GM19438 (cell line): ENCODE measurements around the gene CENPM.
A peak's percentile ranks its signal among the peaks of the same experiment; 100 is the strongest.

ENCODE experiments used
- ATAC-seq: cut with Tn5 transposase; IDR thresholded peaks from one replicate; pipeline ENCODE4 v1.9.1; 2021; ENCODE audit warnings: low read depth; ENCODE audit not compliant: unreplicated experiment

CENPM gene, protein sequence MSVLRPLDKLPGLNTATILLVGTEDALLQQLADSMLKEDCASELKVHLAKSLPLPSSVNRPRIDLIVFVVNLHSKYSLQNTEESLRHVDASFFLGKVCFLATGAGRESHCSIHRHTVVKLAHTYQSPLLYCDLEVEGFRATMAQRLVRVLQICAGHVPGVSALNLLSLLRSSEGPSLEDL

DNA sequence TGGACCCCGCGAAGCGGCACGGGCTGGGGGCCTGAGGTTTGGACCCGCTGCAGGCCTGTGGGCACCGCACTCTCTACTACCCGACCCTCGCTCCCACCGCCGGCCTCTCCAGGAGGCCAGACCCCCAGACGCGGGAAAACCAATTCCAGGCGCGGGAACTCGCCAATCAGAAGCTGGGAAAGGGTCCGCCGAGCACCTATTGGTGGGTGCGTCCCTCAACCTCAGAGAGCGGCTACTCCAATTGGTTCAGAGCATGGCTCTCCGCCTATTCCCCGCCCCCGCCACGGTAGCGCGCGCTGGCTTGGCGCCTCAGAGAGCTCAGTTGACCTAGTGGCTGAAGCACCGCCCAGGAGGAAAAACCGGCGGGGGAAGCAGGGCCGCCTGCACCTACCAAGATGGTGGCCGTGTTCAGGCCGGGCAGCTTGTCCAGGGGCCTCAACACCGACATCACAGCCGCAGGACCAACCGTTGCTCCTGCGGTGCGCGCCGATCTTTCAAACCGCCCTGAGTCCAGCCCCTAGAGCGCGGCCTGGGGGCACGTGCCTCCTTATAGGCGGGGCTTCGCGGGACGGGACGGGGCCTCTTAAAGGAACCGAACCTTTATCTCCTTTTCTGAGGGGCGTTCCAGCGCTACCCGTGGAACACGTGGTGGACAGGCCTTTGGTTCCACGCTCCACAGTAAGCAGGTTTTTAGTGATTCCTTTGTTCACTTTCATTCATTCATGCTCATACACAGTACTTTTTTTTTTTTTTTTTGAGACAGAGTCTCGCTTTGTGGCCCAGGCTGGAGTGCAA, at the start of gene CENPM:
Gene CENPM, minus strand, starts transcription at position 524 of the 795 bp plus-strand sequence. Its CDS starts 76 bp downstream, at position 448.
- peak; percentile 67 for ATAC-seq

DNA sequence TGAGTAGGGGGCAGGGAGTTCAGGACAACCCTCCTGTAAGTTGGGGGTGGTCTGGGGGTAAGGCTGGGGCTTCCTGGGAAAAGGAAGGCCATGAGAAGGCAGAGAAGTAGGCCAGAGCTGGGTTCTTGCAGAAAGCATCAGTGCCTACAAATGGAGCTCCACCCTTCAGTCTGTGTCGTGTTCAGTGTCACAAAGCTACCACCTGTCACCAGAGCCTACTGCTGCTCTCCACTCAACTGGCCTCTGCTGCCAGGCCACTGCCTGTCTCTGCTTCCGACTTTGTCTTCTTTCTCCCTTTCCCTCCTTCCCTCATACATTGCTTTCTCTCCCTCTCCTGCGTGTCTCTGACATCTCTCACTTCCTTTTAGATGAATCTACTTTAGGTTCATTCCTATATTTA, 48.3 kb upstream of the CENPM start:
- no peak for ATAC-seq

DNA sequence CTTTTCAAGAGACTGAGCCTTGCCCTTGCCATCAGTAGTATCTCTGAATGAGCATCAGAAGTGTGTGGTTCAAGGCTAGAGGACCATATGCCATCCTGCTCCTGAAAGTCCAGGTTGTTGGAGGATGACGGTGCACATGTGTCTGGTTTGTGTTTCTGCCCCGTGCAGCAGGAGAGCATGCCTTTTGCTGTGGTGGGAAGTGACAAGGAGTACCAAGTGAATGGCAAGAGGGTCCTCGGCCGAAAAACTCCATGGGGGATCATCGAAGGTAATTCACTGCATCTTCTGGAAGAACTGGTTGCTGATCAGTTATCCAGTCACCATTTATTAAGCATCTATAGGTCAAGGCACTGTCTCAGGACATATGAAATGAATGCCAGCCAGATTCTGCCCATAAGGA, 45.5 kb upstream of the CENPM start:
- ATAC-seq, result no peak

DNA sequence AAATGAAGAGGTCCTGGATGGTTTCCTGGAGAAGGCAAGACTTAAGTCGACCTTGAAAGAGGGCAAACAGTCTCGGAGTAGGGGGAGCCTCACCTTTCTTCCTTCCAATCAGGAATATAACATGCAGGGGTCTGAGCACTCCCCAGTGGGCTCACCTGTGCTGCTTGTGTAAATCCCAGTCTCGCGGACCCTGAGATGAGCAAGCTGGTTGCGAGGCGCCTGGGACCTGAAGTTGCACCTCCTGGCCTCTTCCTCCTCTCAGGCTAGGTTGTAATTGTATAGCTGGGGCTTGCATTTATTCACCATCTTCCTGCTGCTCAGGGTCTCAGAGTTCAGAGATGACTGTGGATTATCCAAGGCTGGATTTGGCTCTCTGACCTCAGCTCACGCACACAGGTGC, 44.2 kb upstream of the CENPM start:
- ATAC-seq, result no peak

DNA sequence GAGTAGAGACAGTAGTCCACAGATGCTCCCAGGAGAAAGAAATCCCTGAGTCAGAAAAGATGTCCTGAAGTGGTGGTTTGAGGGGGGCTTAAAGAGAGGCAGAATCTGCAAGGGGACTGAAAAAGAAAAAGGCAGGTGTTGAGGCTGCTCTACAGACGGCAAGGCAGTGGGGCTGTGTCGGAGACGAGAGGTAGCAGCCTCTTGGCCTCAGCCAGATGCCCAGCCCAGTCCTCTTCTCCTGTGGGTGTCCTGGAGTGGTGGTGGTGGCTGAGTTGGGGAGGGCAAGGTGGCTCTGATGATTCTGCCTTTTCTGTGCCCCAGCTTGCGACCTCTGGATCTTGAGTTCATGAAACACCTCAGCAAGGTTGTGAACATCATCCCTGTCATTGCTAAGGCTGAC, 42.3 kb upstream of the CENPM start:
- no peak for ATAC-seq

DNA sequence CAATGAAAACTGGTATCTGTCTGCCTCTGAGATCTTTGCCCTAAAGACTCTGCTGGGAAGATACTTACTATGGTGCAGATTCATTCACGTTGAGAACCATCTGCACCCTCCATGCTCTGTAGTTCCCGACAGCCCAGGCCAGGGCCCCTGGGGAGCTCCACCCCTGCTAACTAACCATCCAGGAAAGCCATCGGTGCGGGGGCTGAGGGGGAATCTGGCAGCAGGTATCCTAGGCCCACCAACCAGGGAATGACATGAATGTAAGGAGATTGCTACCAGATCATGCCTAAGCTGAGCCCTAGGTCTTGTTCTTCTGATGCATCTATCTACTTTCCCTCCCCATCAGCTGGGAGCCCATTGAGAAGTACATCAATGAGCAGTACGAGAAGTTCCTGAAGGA, 40.3 kb upstream of the CENPM start:
- no peak for ATAC-seq

DNA sequence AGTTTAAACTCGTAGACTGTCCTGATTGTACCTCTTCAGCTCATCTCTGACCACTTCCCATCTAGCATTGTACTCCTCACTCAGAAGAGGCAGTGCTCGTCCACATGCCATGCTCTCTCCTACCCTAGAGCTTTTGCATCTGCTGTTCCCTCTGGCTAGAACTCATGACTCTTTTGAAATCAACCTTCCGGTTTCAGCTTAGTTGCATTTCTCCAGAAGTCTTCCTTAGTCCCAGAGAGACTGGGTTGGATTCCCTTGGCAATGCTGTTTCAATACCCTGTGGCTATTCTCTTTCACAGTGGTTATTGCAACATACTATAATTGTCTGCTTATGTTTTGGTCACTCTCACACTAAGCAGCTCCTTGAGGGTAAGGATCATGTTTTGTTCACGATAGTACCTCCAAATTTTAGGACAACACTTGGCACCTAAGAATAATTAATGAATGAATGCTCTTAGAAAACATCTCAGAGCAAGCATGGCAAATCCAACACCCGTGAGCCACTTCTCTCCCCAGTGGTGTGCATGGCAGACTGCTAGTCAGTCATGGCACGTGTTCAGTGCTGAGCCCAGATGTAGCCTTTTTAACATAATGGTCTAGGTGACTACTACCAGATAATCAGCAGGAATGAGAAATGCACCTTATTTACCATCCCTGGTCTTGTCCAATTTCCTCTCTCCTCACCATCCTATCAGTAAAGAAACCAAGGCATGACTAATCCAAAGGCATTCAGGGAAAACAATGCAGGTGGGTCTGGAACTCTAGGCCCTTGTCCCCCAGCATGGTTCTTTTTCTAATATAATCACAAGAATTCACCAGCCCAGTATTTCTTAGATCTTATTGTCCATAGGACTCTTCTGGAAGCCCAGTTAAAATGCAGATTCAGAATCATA, 36.8 kb upstream of the CENPM start:
- ATAC-seq, result no peak

DNA sequence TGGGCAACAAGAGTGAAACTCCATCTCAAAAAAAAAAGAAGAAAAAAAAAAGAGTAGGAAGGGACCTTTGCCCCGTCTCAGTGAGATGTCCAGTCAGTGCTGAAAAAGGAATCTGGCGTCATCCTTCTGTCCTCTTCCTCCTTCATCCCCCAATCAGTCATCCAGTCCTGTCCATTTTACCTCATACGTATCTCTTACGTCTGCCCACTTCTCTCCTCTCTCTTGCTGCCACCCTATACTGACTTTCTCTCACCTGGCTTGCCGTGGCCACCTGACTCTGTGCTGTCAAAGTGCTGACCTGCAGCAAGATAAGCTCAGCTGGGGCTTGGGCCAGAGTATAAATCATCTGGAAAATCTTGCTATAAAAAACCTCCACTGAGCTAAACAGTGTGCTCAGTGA, 35.9 kb upstream of the CENPM start:
- no peak for ATAC-seq

DNA sequence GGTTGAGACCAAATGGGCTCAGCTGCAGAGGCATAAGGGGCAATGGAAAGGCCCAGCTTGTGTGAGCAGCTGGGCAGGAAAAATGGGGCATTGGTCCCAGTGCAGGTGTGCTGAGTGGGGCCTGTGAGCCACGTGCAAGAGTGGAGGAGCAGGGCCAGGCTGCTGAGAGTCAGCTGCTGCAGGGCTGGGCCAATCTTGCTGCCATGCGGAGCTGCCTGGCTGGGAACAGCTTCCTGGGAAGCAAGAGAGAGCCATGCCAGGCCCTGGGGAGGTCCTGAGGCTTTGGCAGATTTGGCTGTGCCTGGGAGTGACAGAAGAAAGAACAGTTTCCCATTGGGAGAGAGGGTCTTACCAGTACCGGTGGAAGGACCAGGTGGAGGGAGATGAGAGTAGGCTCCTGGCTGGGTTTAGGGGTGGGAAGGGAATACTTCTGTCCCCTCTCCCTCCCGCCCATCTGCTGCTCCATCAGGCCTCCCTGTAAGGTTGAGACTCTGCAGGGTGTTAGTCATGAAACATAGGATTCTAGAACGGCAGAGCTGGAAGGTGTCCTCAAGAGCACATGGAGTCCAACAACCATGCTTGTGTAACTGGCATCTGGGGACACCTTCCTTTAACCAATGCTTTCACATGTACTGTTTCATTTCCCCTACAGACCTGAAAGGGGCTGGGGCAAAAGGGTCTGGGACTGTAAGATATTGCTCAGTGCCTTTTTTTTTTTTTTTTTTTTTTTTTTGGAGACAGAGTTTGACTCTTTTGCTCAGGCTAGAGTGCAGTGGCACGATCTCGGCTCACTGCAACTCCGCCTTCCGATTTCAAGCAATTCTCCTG, 32.7 kb upstream of the CENPM start:
- ATAC-seq, result no peak

DNA sequence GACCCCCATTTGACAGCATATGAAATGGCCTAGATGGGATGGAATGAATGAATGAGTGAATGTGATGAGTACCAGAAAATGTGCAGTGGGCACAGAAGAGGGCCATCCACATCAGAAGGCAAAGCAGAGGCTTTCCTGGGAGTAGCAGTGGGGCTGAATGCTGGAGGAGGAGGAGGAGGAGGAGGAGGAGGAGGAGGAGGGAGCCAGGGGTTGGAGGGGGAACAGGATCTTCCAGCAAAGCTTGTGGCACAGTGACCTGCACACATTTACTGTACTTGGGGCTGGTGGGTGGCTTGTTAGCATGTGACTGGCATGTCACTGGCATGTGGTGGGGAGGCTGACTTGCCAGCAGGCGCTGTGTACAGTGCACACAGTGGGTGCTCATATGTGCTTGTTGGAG, 31.8 kb upstream of the CENPM start:
- ATAC-seq, result no peak

DNA sequence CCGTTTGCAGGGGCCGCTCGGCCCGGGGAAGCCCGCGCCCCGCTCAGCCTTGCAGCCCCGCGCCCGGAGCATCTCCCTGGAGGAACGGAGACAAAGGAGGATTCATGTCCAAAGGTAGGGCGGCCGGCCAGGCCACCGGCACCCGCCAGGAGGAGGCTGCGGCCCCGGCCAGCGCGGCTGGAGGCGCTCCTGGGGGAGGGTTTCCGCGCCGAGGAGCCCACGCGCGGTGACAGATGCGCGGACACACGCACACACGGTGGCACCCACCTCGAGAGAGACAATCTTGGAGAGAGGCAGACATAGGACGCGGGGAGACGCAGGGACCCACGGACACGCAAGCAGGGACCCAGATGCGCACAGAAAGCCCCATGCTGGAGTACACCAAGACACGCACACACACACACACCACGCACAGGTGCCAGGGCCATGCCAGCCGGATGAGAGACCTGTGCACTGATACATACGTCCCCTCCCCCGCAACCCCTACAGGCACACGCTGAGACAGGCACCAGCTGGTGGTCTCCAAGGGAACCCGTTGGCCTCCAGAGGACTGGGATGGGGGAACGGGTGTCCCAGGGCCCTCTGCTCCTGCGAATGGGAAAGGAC, 30.1 kb upstream of the CENPM start:
- ATAC-seq, result no peak

DNA sequence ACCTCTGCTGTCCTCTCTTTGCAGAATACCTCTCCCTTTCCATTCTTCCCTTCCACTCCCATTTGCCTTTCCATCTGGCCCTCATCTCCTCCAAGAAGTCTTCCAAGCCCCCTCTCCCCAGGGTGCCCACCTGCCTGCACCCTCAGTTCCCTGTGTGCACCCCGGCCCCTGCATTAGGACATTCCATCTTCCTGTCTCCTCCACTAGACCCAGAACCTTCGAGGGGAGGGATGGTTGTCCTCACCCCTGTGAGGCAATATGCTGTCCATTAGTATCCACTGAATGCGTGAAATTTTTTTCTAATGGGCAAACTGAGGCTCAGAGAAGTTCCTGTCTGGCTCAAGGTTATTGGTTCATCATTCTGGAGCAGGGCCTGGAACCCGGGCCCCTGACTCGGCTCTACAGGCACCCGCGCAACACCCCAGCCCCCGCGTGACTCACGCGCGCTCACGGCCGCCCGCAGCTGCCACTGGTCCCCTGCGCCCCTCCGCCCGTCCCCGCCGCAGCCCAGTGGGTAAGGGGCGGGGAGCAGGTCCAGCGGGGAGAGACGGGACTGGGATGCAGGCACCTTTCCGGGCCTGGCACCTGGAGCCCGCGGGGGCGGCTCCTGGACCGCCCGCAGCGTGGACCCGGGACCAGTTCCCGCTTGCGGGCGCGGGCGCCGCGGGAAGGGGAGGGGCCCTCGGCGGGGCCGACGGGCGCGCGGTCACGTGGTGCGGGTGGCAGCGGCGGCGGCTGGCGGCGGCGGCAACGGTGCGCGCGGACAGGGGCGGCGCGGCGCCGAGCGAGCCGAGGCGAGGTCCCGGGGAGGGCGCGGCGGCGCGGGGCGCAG, 29.3 kb upstream of the CENPM start:
- ATAC-seq, result no peak

DNA sequence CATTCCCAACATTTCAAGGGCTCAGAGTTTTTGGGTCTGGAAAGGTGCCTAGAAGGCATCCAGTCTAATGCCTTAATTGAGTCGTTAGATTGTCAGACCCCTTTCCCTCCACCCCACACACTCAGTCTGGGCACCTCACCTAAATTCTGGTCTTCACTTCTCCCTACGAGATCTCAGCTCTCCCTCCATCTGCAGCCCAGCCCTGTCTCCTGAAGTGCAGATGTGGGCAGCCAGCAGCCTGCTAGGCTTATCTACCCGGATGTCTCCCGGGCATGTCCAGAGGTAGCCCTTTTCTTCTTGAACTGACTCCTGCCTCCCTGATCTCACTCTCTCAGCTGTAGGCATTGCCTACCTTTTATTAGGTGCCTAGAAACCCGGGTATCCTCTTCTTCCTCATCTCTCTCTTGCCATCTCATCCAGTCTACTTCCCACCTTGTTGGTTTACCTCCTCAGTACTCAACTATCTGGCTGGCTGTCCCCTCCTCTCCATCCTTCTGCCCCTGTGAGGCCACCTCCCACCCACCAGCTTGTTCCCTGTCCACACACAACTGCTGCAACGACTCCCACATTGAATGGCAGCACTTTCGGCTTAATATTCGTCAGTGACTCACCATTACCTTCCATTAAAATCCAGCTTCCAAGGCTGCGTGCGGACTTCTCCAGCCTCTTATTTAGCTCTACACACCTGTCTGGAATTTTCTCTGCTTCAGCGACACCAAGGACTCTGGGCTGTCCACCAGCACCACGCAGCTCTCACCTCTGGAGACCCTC, 28.5 kb upstream of the CENPM start:
- ATAC-seq, result no peak

DNA sequence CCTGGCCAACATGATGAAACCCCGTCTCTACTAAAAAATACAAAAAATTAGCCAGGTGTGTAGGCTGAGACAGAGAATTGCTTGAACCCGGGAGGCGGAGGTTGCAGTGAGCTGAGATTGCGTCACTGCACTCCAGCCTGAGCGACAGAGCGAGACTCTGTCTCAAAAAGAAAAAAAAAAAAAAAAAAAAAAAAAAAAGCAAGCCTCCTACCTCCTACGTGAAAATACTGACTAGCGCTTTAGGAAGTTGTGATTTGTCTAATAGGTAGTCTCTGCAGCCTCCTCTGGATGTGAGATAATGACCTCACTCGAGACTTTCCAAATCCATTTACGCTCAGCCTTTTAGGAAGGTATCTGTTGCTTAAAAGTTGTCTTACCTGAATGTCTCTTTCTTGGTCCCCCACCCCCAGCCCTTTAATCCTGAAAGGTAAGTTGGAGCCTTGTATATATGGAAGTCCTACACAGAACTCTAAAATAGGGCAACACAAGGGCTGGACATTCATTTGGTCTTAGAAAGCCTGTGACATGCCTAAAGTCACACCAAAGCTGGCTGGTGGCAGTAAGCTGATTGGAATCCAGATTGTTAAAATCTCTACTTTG, 27.8 kb upstream of the CENPM start:
- no peak for ATAC-seq

DNA sequence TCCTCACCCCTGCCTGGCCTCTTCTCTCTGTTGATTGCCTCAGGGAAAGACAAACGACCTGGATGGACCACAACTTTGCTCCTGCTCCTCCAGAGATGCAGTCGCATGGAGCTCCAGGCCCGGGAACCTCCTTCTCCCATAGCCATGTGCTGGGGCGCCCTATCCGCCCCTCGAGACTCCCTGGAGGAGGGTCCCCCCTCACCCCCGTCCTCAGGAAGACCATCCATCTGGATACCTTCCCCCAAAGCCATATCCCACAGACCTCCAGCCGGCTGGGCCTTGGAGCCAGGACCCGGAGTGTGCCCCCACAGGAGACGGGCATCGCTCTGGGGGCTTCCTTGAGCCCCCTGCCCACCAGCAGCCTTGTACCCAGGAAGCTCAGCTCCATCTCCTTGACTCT, 24.5 kb upstream of the CENPM start:
- no peak for ATAC-seq

DNA sequence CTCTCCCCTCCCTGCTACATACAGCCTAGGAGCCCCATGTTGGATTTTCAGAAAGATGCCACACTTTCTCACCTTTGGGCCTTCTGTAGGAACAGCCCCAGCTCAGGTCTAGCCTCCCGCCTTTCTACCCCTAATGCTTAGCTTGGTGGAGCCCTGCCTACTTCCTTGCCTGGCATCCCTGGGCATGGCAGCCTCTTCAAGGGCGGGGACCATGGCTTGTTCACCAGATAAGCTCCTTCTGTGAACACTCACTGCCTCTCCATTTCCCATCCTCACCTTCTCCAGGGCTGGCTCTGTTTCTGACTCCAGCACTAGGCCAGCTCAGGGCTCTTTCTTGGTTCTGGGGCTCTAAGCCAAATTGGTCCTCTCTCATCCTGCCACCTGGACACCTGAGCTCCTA, 23.6 kb upstream of the CENPM start:
- ATAC-seq, result no peak

DNA sequence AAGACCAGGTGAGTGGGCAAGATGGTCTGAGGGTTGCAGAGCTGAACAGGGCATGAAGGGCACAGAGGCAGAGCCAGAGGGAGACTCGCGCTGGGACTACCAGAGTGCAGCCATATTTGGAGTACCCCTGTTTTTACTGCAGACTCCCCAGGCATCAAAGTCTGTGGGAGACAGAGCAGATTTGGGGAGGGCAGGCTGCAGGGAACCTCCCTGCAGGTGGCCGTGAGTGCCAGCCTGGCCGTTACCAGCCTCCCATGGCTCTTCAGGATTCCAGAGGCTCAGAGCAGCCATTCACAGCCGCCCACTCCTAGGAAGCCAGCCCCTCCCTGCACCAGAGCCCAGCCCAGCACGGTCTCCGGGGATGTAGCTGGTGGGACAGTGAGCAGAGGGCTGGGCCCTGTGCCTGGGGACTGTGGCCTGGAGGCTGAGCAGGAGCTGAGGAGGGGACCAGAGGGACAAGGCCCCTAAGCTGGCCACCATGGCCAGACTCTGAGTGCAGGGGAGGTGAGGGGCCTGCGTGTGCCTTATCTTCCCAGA, 22.2 kb upstream of the CENPM start, which contains the start of gene SEPTIN3:
Gene SEPTIN3, plus strand, starts transcription at position 334 of the 537 bp plus-strand sequence. CDS start 2,050 bp downstream, outside the sequence.
- ATAC-seq, result no peak

DNA sequence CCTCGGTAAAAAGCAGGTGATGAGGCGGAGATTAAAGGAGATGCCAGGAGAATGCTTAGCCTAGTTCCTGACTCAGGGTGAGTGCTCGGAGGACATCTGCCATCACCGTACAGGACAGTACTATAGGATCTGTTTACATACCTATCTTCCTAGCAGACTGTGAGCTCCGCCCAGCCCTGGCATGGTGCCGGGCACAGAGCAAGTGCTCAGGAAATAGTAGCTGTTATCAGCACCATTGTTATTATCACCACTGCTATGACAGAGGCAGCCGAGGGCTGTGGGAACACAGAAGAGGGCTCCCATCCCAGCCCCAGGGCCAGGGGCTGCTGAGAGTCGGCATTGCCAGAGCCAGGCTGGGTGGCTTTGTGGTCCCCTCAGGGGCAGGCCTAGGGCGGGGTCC, 21.6 kb upstream of the CENPM start:
- ATAC-seq, result no peak
